ENCODE measurements around the gene SRC.

Gene SRC

GRCh38 chr20:37436527-37437186 is 90.7 kb downstream of the SRC start:
- no peak for DNase-seq

GRCh38 chr20:37437676-37438075 is 91.7 kb downstream of the SRC start:
- DNase-seq = no peak

DNA sequence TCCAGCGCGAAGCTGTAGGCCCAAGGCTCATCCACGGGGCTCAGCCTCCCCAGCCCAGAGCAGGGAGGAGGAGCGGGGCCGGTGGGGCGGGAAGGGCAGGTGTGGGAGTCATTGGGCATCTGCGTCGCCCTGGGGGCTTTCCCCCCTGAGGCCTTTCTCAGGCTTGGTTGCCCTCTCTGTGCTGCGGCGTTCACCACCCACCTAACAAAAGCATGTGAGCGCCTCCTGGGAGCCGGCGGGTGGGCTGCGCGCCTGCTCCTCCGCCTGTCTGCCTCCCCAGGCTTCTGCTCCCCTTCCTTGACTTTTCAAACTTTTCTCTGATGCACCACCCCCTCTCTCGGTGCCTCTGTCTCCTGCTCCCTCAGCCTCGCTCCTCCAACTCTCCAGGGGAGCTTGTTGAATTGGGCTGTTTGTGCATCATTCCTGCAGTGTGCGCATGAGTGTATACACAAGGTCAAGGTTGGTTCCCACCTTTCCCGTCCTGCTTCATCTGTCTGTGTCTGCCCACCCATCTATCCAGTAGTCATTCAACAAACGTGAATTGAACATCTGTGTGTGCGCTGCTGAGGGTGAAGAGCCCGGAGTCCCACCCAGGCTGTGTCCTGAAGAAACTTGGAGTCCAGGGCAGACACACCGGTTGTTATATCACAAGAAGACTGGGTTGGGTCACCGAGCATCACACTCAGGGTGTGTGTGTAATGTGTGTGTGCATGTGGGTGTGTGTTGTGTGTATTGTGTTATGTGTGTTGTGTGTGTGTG is 92.7 kb downstream of the SRC start:
- DNase-seq = no peak

DNA sequence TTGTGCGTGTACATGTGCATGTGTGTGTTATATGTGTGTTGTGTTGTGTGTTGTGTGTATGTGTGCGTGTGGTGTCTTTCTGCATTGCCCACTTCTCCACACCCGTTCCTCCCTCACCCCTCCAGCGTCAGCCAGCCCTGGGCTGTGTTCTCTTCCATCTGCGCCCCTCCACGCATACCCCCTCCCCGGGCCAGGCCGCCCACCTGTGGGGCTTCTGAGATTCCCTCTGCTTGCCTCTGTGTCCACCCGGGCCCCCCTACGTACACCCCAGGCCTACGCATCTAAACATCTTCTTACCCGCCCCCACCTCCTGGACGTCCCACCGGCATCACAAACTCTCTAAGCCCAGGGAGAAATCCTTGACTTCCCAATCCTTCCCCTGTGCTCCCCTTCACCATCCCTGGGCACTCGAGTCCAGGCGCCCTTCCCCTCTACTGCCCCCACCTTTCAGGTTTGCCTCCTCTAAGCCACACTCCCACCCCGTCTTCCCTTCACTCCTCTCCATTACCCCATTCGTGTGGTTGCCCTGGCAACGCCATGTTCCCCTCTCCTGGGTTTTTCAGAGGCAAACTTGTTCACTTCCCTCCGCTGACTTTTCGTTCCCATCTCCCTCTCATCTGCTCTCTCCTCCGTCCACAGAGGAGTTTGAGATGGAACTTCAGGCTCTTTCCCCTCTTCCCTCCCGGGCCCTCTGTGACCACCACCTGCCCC is 93.4 kb downstream of the SRC start:
- no peak for DNase-seq

- DNase-seq = no peak
These were observed 95.1 kb downstream of the SRC start for GRCh38 chr20:37441023-37441422.

DNA sequence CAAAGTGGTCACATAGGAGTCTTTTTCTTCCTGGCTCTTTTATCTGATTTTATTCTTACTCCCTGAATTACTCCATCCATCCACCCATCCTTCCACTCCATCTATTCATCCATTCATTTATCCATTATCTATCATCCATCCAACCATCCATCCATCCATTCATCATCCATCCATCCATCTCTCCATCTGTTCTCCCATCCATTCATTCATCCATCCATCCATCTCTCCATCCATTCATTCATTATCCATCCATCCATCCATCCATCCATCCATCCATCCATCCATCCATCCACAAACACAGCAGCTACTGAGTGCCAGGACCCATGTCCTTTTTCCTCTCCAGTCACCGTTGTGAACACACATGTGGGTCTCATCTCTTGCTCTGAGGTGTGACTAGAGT is 96.6 kb downstream of the SRC start:
- DNase-seq = no peak

- DNase-seq = no peak
These were observed 97.0 kb downstream of the SRC start for GRCh38 chr20:37442986-37443385.

- DNase-seq = no peak
These were observed 97.7 kb downstream of the SRC start for GRCh38 chr20:37443596-37443995.

DNA sequence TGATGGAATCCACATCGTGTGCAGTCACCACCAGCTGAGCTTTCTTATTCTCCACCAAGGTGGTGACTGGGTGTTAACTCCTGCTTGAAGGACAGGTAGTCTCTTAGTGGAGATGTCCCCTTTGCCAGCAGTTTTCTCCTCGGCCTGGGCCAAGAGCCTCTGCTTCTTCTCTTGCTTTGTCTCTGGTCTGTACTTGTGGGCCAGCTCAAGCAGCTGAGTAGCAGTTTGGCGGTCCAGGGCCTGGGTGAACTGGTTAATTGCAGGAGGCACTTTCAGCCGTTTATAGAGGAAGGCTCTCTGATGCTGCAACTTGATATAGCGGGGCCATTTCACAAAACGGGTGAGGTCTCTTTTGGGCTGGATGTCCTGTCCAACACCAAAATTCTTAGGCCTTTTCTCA is 99.1 kb downstream of the SRC start:
- no peak for DNase-seq

GRCh38 chr20:37446286-37447032 is 100.5 kb downstream of the SRC start:
- DNase-seq = no peak

- no peak for DNase-seq
These were observed 101.7 kb downstream of the SRC start for GRCh38 chr20:37447688-37448087.

- DNase-seq = no peak
These were observed 103.3 kb downstream of the SRC start for GRCh38 chr20:37449276-37449675.

DNA sequence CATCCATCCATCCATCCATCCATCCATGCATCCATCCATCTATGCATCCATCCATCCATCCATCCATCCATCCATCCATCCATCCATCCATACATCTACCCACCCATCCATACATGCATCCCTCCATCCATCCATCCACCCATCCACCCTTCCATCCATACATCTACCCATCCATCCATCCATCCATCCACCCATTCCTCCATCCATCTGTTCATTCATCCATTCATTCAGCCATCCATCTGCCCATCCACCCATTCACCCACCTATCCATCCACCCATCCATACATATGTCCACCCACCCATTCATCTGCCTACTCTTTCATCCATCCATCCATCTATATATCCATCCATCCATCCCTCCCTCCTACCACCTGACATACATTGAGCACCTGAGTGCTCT is 104.4 kb downstream of the SRC start:
- no peak for DNase-seq

- no peak for DNase-seq
These were observed 105.7 kb downstream of the SRC start for GRCh38 chr20:37451616-37452015.

GRCh38 chr20:37452236-37452635 is 106.3 kb downstream of the SRC start:
- DNase-seq = no peak

DNA sequence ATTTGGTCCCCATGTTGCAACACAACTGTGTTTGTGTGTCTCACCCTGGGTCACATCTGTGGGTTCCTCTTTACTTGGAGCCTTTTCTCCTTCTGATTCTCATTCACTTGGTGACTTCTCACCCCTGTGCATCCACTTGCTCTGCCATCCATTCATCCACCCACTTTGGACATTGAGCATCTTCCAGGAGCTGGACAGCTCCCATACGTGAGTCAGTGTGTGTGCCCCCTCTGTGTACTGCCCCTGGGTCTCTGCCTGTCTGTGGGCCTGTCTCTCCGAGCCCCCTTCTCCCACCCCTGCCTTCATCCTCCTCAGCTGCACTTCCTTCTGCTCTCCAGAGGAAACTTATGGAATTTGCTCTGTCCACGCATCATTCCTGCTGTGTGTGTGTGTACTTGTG is 107.3 kb downstream of the SRC start:
- no peak for DNase-seq

- DNase-seq = no peak
These were observed 107.9 kb downstream of the SRC start for GRCh38 chr20:37453836-37454235.

DNA sequence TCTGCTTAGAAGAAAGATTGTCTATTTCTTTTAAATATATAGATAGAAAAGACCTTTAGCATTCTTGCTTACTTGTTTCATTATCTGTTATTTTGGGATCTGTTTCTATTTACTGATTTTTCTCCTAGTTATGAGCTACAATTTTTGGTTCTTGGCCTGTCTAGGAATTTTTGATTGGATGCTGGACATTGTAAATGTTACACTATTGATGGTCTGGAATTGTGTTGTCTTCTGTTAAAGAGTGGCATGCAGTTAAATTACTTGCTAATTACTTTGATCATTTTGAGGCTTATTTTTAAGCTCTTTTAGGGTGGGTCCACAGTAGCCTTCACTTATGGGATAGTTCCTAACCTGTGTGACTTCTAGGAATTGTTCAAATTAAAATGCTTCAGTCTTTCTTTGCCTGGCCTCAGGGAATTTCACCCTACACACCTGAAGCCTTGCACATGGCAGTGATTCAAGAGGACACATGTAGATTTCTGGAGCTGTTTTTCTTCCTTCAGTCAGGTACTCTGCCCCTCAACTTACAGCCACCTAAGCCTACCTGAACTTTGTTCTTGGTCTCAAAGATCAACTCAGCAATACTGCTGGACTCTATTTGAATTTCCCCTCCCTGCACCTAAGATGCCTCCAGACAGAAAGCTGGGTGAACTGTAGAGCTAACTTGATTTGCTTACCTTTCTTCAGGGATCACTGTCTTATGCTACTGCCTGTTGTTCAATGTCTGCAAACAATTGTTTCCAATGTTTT is 108.9 kb downstream of the SRC start:
- no peak for DNase-seq
